Measurements from ENCODE around the gene MZT2B.

DNA sequence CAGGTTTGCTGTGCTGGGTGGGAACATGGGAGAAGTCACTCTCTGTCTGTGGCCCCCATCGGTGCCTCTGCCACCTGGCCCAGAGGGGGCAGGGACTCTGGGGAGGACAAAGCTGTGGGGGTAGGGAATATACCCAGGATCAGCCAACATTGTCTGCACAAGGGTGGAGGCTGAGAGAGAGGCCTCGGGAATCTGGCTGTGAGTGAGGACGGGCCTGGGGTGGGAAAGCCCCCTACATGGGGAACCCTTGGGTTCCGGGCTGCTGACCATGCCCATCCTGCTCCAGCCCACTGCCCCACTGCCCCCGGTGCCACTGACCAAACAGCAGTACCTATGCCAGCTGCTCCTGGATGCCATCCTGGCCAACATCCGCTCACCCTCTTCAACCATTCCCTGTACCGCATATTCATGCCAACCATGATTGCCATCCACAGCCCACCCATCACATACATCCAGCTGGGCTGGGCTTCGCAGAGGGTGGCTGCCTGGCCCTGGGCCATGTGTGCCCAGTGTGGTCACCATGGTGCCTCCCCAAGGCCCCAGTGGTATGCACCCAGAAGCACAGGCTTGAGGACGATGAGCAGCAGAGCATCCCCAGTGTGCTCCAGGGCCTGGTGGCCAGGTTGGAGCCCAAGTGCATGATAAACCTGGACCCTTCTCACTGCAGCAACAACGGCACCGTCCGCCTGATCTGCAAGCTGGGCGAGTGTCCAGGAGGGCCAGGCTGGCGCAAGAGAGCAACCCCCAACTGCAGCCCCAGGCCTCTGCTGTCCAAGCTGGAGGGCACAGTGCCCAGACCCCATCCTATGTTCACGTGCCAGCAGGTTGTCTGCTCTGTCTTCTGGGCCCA is 46.1 kb upstream of the MZT2B start:
- TF ChIP-seq, protein P1, sequence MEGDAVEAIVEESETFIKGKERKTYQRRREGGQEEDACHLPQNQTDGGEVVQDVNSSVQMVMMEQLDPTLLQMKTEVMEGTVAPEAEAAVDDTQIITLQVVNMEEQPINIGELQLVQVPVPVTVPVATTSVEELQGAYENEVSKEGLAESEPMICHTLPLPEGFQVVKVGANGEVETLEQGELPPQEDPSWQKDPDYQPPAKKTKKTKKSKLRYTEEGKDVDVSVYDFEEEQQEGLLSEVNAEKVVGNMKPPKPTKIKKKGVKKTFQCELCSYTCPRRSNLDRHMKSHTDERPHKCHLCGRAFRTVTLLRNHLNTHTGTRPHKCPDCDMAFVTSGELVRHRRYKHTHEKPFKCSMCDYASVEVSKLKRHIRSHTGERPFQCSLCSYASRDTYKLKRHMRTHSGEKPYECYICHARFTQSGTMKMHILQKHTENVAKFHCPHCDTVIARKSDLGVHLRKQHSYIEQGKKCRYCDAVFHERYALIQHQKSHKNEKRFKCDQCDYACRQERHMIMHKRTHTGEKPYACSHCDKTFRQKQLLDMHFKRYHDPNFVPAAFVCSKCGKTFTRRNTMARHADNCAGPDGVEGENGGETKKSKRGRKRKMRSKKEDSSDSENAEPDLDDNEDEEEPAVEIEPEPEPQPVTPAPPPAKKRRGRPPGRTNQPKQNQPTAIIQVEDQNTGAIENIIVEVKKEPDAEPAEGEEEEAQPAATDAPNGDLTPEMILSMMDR (conservative IDR thresholded peaks at IDR 0.05; ENCODE audit: low read length): no peak
- no peak for TF ChIP-seq EZH2phosphoT487 (IDR thresholded peaks at IDR 0.05; ENCODE audit: borderline replicate concordance, low read depth, low read length)
